ACC112 (cell line): ENCODE data around the gene NT5C1A.

Source experiments
- H2AFZ ChIP-seq: fragments of 200-600 bp; sonication (generic); one replicate; pipeline ENCODE4 v1.6.0; 2017; ENCODE audit warnings: antibody characterized with exemption, low read length; ENCODE audit not compliant: unreplicated experiment
- H3K27ac ChIP-seq: fragments of 200-600 bp; sonication (generic); 2 replicates; pipeline ENCODE4 v1.5.1; 2014; ENCODE audit warnings: low read depth, mild to moderate bottlenecking, antibody characterized with exemption, low read length, moderate library complexity
- H3K27me3 ChIP-seq: fragments of 200-600 bp; sonication (generic); 2 replicates; pipeline ENCODE4 v1.6.1; 2014; ENCODE audit warnings: mild to moderate bottlenecking, antibody characterized with exemption, low read length, moderate library complexity, mixed read lengths; ENCODE audit not compliant: insufficient read depth
- H3K36me3 ChIP-seq: fragments of 200-600 bp; sonication (generic); 2 replicates; pipeline ENCODE4 v1.6.1; 2016; ENCODE audit warnings: mild to moderate bottlenecking, antibody characterized with exemption, low read length, moderate library complexity, mixed read lengths; ENCODE audit not compliant: insufficient read depth
- H3K4me1 ChIP-seq: fragments of 200-600 bp; sonication (generic); one replicate; pipeline ENCODE4 v1.6.1; 2016; ENCODE audit warnings: low read length, mixed read lengths; ENCODE audit not compliant: insufficient read depth, unreplicated experiment, control insufficient read depth
- H3K4me3 ChIP-seq: fragments of 200-600 bp; sonication (generic); 2 replicates; pipeline ENCODE4 v1.5.1; 2014; ENCODE audit warnings: mild to moderate bottlenecking, low read depth, low read length
- H3K79me2 ChIP-seq: fragments of 200-600 bp; sonication (generic); one replicate; pipeline ENCODE4 v1.6.0; 2016; ENCODE audit warnings: low read length; ENCODE audit not compliant: control insufficient read depth, unreplicated experiment, insufficient read depth

The NT5C1A gene

DNA sequence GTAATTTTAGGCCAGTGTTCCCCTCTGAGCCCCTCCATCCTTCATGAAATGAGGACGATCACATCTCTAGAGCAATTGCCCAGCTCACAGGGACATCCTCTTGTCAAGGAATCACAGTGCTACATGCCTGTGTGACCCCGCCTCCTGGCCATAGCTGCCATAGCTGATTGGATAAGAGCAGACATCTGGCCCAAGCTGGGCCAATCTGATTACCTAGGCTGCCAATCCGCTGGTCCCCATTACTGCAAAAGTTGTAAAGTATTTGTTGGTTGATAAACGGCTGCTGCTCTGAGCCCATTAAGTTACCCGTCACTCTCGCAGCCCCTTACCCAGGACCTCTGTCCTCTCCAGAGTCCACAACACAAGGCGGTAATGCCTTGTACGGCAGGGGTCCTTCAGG, 8.3 kb downstream of the NT5C1A start:
- Histone ChIP-seq H3K79me2 (no peaks in the 10 kb centered on the region), H3K27ac (no peak overlapping the region), H2AFZ (no peak overlapping the region), H3K4me1 (no peaks in the 10 kb centered on the region), H3K36me3 (no peaks in the 10 kb centered on the region), H3K27me3 (peaks cover 40% of the 10 kb centered on the region), H3K4me3 (no peak overlapping the region)

DNA sequence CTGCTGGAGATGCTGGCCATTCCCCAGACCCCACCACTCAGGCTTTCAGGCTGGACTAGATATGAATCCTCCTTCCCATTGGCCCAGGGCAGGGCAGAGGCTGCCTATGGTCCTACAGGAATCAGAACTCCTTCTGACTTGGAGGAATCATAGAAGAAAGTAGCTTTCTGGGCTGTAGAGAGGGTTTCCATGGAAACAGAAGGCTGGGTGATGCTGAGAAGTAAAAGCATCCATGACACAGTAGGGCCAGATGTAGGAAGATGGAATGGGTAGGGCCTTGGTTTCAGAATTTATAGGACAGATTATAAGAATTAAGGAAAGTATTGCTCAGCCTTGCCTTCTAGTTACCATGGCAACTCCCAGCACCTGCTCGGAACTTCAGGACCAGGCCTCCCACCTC, 9.0 kb downstream of the NT5C1A start:
- Histone ChIP-seq H3K27ac (no peak overlapping the region), H3K4me1 (no peaks in the 10 kb centered on the region), H3K79me2 (no peaks in the 10 kb centered on the region), H3K4me3 (no peak overlapping the region), H2AFZ (no peak overlapping the region), H3K36me3 (no peaks in the 10 kb centered on the region), H3K27me3 (peaks cover 36% of the 10 kb centered on the region)

DNA sequence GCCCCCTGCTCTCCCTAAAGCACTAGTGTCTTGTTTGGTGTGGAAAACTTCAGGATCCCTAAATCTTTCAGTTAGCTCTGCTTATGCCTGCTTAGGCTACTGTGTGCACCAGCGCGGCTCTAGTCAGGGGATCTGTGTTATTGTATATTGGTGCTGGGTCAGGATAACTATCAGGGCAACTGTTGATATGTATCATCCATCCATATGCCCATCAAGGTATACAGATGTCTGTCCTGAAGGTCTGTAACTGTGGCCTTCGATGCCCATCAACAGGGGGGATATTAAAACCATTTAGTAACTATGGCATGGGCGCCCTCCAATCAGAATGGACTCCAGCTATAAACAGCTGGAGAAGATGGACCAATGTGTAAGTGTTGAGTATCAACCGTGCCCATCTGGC, 12.4 kb downstream of the NT5C1A start:
- Histone ChIP-seq H3K4me1 (peaks cover 5% of the 10 kb centered on the region), H3K36me3 (no peaks in the 10 kb centered on the region), H3K79me2 (no peaks in the 10 kb centered on the region), H3K27ac (no peak overlapping the region), H3K4me3 (no peak overlapping the region), H3K27me3 (peaks cover 16% of the 10 kb centered on the region; the same call in 1 of the 2 replicates), H2AFZ (no peak overlapping the region)

DNA sequence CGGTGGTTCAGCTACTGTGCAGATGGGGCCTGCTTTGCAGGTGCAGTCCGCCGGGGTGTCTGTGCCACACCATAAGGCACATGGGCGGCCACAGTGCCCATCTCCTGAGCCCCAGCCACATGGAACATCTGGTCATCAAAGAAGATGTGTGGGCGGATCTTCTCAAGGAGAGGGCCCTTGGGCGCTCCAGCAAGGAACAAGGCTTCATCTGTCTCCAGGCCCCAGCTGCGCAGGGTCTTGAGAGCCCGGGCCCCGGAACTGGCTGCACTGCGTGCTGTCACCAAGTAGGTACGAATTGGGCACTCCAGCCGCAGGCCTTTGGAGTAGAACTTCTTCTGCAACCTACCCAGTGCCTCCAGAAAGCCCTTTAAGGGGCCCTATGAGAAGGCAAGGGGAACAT, 12.8 kb downstream of the NT5C1A start:
- no peak overlapping the region for H3K4me3 ChIP-seq
- H2AFZ ChIP-seq = no peak overlapping the region
- no peak overlapping the region for H3K27ac ChIP-seq
- no peaks in the 10 kb centered on the region for H3K36me3 ChIP-seq
- H3K79me2 ChIP-seq = no peaks in the 10 kb centered on the region
- peaks cover 5% of the 10 kb centered on the region for H3K4me1 ChIP-seq
- H3K27me3 ChIP-seq = peaks cover 20% of the 10 kb centered on the region; the same call in 1 of the 2 replicates

DNA sequence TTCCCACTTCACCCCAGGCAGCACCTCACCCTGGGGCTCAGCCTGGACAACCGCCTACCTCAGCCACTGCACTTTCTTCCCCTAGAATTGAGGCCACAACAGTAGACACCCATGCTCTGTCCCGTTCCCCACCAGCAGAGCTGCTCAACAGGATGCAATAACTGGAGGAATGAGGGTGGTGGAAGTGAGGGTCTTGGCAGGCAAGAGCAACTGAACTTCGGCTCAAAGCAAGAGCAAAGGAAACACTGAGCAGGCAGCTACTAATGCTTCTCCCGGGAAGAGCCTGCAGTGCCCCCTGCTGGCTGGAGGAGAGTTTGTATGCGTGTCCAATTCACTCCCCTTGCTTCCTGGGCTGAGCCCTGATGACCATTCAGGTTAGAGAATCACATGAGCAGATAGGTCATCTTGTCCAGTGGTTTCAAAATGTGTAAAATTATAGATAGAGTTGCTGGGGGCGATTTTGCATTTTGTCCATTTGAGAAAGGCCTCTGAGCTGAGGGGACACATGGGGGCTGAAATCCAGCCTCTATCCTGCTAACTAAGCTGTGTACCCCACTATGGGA, 13.9 kb downstream of the NT5C1A start:
- Histone ChIP-seq H3K27ac (no peak overlapping the region), H3K79me2 (no peaks in the 10 kb centered on the region), H3K4me3 (no peak overlapping the region), H3K27me3 (peaks cover 24% of the 10 kb centered on the region; the same call in 1 of the 2 replicates), H3K4me1 (peaks cover 8% of the 10 kb centered on the region), H3K36me3 (no peaks in the 10 kb centered on the region), H2AFZ (no peak overlapping the region)

- Histone ChIP-seq H3K27ac (no peak overlapping the region), H3K36me3 (no peaks in the 10 kb centered on the region), H2AFZ (no peak overlapping the region), H3K27me3 (peaks cover 24% of the 10 kb centered on the region; the same call in 1 of the 2 replicates), H3K4me1 (peaks cover 8% of the 10 kb centered on the region), H3K4me3 (no peak overlapping the region), H3K79me2 (no peaks in the 10 kb centered on the region)
These were observed 14.5 kb downstream of the NT5C1A start for GRCh38 chr1:39657402-39657801.

GRCh38 chr1:39656391-39656790, 15.5 kb downstream of the NT5C1A start:
- H3K27ac ChIP-seq = no peak overlapping the region
- H3K4me1 ChIP-seq = peaks cover 8% of the 10 kb centered on the region
- no peaks in the 10 kb centered on the region for H3K79me2 ChIP-seq
- H2AFZ ChIP-seq = no peak overlapping the region
- H3K36me3 ChIP-seq = no peaks in the 10 kb centered on the region
- H3K27me3 ChIP-seq = 0 out of 2 replicates have a peak, but pooled peaks cover 18% of the 10 kb centered on the region
- no peak overlapping the region for H3K4me3 ChIP-seq

- Histone ChIP-seq H3K4me3 (no peak overlapping the region), H2AFZ (no peak overlapping the region), H3K36me3 (no peaks in the 10 kb centered on the region), H3K79me2 (no peaks in the 10 kb centered on the region), H3K27me3 (0 out of 2 replicates have a peak, but pooled peaks cover 15% of the 10 kb centered on the region), H3K4me1 (peaks cover 8% of the 10 kb centered on the region), H3K27ac (no peak overlapping the region)
These were observed 16.2 kb downstream of the NT5C1A start for GRCh38 chr1:39655578-39656268.

GRCh38 chr1:39654291-39654690, 17.6 kb downstream of the NT5C1A start:
- Histone ChIP-seq H3K79me2 (no peaks in the 10 kb centered on the region), H3K27me3 (0 out of 2 replicates have a peak, but pooled peaks cover 10% of the 10 kb centered on the region), H3K36me3 (no peaks in the 10 kb centered on the region), H3K4me1 (peaks cover 8% of the 10 kb centered on the region), H2AFZ (no peak overlapping the region), H3K4me3 (no peak overlapping the region), H3K27ac (no peak overlapping the region)

- 0 out of 2 replicates have a peak, but pooled peaks cover 10% of the 10 kb centered on the region for H3K27me3 ChIP-seq
- no peaks in the 10 kb centered on the region for H3K79me2 ChIP-seq
- H3K4me3 ChIP-seq = peak overlapping the region; percentile 5; the same call in 1 of the 2 replicates
- H3K36me3 ChIP-seq = no peaks in the 10 kb centered on the region
- H2AFZ ChIP-seq = no peak overlapping the region
- no peak overlapping the region for H3K27ac ChIP-seq
- peaks cover 8% of the 10 kb centered on the region for H3K4me1 ChIP-seq
These were observed 18.3 kb downstream of the NT5C1A start for GRCh38 chr1:39653546-39654031.

- H3K4me1 ChIP-seq = peaks cover 8% of the 10 kb centered on the region
- no peak overlapping the region for H3K27ac ChIP-seq
- no peaks in the 10 kb centered on the region for H3K79me2 ChIP-seq
- 0 out of 2 replicates have a peak, but pooled peaks cover 10% of the 10 kb centered on the region for H3K27me3 ChIP-seq
- H3K36me3 ChIP-seq = no peaks in the 10 kb centered on the region
- H2AFZ ChIP-seq = no peak overlapping the region
- no peak overlapping the region for H3K4me3 ChIP-seq
These were observed 19.4 kb downstream of the NT5C1A start for GRCh38 chr1:39652554-39652953.
